Stimulated activated CD8-positive, alpha-beta memory T cell treated with anti-CD3 and anti-CD28 coated beads, Interleukin-7, amount 100 ng/mL, for 4 hours (primary cell): ENCODE measurements around the gene PAK4.

Experiments used
- DNase-seq, 2 donors: peaks; one replicate each; pipeline ENCODE4 v3.0.0-alpha.2; 2020; ENCODE audit warnings: low read depth in 2 of 2

Gene PAK4

GRCh38 chr19:39165857-39166256 lies 40.3 kb downstream of the PAK4 start:
- no peak for DNase-seq

- no peak for DNase-seq
Observed at GRCh38 chr19:39166571-39167391, 41.2 kb downstream of the PAK4 start.

GRCh38 chr19:39167461-39168257 lies 42.1 kb downstream of the PAK4 start:
- no peak for DNase-seq

DNA sequence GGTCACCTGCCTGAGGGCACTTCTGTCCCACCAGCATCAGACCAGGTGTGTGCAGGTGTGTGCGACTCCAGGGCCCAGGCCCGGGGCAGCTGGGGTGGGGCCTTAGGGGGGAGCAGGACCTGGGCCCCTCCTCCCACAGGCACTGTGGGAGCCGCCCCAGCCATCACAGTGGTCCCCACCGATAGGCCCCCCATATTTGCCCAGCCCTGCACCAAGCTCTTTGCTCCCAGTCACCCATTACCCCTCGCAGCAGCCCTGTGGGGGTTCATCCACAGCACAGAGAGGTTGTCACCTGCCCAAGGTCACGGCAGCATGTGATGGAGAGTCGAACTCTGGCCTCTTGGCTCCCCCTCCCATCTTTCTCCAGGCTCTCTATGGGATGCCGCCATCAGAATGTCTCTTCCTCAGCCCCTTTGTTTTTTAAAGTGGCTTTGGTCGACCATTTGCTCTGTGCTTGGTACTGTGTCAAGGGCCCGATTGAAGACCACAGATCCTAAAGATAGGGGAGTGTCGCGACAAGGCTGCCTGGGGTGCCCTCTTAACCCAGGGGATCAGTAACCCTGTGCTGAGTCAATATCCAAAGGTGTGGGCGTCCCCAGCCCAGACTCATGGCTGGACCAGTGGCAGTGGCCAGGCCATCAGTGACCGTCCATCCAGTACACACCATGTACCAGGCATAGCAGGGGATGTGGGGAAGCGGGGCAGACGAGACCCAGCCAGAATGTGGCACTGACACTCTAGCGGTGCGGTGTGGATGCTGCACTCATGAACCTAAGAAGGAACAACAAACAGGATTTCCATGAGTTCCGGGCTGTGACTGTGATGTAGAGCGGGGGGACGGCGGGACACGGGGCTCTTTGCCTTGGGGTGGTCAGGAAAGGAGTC lies 42.9 kb downstream of the PAK4 start:
- no peak for DNase-seq

- DNase-seq = no peak
Observed at GRCh38 chr19:39169143-39169810, 43.7 kb downstream of the PAK4 start.

DNA sequence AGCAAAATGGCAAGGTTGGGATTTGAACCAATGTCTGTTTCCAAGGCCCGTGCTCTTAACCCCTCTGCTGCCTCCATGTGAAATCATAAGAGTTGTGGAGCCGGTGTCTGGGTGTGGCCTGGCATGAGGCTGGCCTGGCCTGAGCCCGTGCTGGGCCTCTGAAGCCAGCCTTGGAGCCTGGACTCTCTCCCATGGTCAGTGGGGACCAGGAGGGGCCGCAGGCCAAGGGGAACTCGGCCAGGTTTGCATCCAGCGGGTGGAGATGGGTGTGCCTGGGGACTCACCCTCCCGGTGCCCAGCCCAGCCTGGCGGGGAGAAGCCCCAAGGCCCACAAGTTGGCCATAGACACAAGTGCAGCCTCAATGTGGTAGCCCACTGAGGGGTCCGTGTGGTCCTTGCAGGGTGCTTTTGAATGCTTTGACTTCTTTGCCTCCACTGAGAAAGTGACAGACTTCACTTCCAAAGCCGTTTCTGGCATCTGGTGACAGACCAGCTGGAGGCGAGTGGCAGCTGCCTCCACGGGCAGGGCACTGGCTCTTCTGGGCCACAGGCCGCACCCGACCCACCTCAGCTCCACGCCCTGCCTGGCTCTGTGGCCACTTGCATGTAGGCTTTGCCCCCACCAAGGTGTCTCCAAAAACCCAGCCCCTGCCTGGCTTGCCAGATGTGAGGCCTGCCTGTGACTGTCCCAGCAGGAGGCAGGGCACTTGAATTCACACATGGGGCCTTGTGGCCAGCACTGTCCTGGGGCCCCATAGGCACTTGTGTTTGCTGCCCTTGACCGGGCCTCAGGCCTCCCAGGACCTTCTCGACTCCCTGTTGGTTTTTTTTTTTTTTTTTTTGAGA lies 45.0 kb downstream of the PAK4 start:
- DNase-seq = no peak

GRCh38 chr19:39171479-39172465 lies 46.2 kb downstream of the PAK4 start:
- no peak for DNase-seq

GRCh38 chr19:39172700-39173501 lies 47.3 kb downstream of the PAK4 start:
- DNase-seq = no peak

- no peak for DNase-seq
Observed at GRCh38 chr19:39173502-39173991, 48.0 kb downstream of the PAK4 start.

- no peak for DNase-seq
Observed at GRCh38 chr19:39174142-39174541, 48.6 kb downstream of the PAK4 start.

DNA sequence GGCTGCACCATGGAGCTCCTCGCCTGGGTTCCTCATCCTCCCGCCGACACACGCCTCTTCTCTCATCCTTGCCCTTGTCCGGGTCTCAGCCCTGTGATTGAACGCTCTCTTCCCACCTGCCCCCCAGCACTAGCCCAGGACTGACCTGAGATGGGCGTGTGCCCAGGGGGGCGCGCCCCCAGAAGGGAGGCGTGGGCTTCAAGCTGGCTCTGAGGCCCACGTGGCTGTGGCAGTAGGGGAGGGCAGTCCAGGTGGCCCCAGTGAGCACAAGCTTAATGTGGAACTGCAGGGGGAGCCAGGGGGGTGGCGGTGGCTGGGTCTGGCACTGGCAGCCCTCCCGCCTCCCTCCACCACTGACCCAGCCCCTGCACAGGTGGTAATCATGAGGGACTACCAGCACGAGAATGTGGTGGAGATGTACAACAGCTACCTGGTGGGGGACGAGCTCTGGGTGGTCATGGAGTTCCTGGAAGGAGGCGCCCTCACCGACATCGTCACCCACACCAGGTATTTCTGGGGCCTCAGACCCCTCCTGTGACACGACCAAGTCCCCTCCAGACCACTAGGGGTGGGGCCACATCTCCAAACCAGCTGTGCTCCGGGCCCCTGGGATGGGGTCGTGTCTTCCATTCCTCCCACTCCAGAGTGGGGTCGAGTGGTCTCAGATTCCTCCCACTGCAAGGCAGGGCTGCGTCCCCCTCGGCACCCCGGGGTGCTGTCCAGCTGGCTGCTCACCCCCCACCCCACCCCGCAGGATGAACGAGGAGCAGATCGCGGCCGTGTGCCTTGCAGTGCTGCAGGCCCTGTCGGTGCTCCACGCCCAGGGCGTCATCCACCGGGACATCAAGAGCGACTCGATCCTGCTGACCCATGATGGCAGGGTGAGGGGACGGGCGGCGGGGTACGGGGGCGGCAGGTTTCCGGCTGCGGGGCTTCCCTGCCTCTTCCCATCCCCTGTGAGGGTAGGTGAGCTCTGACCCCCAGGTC lies 49.3 kb downstream of the PAK4 start:
- no peak for DNase-seq

- DNase-seq = no peak
Observed at GRCh38 chr19:39175564-39175963, 50.0 kb downstream of the PAK4 start.

GRCh38 chr19:39177110-39177699 lies 51.6 kb downstream of the PAK4 start:
- no peak for DNase-seq

DNA sequence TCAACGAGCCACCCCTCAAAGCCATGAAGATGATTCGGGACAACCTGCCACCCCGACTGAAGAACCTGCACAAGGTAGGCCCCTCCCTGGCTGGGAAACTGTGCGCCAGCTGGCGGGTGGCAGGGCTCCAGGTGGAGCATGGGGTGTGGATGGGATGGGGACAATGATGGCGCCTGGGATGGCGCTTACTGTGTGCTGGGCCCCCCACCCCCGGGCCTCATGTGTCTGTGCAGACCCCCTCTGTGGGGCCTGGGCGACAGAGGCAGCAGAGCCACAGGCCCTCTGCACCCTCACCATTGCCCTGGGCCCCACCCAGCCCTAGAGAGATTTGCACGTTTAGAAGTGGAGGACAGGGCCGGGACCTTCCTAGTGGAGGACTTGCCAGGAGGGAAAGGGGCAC lies 52.1 kb downstream of the PAK4 start:
- no peak for DNase-seq

DNA sequence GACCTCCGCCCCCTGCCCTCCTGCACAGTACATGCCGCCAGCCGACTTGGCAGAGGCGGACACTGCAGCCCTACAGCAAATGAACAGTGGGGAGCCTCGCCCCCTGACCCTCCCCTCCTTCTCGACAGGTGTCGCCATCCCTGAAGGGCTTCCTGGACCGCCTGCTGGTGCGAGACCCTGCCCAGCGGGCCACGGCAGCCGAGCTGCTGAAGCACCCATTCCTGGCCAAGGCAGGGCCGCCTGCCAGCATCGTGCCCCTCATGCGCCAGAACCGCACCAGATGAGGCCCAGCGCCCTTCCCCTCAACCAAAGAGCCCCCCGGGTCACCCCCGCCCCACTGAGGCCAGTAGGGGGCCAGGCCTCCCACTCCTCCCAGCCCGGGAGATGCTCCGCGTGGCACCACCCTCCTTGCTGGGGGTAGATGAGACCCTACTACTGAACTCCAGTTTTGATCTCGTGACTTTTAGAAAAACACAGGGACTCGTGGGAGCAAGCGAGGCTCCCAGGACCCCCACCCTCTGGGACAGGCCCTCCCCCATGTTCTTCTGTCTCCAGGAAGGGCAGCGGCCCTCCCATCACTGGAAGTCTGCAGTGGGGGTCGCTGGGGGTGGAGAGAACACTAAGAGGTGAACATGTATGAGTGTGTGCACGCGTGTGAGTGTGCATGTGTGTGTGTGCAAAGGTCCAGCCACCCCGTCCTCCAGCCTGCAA lies 52.9 kb downstream of the PAK4 start:
- no peak for DNase-seq

- no peak for DNase-seq
Observed at GRCh38 chr19:39179754-39180153, 54.2 kb downstream of the PAK4 start.
